CD4-positive, alpha-beta T cell treated with Interleukin-4 for 4 hours (primary cell): ENCODE measurements around the gene MAN1A1.
"Not testable (repeated sequence)": the region's sequence is repeated elsewhere in the genome, so short reads cannot be mapped to it uniquely, and the experiment has no call there.

Experiments used
- DNase-seq: peaks from one replicate; pipeline ENCODE4 v3.0.0-alpha.2; 2020

The MAN1A1 gene

DNA sequence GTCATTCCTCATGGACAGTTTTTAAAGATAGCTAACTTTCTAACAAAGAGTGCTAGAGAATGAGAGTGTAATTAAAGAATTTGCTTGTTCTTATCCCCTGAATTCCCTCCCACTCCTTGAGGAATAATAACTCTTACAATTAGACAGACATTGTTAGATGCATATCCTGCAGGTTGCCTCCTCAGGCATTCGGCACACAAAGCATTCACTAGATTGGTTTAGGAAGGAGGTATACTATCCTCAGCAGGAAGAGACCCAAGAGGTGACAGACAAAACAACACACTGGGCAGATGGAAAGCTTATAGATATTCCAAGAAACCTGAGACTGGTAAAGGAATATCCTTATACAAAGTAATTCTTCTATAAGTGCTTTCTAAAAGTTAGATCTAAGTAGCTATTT, 162.0 kb downstream of the MAN1A1 start:
- DNase-seq: no peak

GRCh38 chr6:119186490-119186889, 163.1 kb downstream of the MAN1A1 start:
- DNase-seq: no peak

- DNase-seq: no peak
Measured at GRCh38 chr6:119184008-119184648, 165.4 kb downstream of the MAN1A1 start.

DNA sequence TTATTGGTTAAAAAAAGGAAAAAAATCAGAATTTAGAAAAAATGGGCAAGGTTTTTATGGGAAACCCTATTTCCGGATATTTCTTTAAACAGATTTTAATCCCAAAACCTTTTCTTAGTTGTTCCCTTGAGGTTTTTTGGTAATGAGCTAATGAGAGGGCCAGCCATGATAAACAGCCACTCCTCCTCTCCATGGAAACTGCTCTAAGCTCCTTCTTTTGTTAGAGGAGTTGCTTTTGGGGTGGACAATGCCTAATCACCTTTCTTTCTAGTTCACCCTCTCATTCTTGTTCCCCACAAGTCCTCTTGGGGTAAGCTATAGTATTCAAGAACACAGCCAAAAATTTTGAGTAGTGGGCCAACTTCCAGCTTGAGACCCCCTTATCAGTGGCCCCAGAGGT, 166.1 kb downstream of the MAN1A1 start:
- DNase-seq: no peak

DNA sequence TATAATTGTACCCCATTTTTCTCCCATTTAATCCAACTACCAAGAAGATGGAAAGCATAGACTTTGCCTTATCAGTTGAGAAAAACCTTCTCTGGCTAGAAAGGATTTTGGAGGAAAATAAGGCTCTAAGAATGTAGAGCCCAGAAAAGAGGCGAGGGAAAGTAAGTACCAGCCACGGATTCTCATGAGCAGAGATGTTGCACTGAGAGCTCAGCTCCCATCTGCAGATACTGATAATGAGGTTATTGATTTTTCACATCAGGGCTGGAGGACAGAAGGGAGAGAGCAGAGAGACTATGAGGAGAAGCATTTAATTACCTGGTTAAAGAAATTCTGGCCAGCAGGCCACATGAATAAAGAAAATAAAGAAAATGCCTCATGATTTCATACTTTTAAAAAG, 166.7 kb downstream of the MAN1A1 start:
- DNase-seq: no peak

GRCh38 chr6:119182216-119182803, 167.3 kb downstream of the MAN1A1 start:
- no peak for DNase-seq

GRCh38 chr6:119181046-119181445, 168.5 kb downstream of the MAN1A1 start:
- DNase-seq: no peak

DNA sequence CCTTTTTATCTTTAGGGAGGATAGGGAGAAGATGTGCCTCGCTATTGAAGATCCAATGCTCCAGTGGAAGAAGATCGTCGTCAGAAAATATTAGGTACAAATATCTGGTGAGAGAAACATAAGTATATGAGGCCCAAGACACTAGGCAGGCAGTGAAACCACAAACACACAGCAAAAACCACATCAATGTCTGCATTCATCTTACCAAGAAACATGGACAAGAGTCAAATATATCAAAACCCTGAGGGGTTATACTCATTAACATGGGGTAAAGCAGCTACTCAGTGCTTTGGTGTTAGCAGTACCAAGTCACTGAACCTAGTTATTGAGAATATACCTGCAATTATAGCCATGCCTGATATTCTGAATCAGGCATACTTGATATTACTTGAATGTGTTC, 169.7 kb downstream of the MAN1A1 start:
- DNase-seq: peak; percentile 20

DNA sequence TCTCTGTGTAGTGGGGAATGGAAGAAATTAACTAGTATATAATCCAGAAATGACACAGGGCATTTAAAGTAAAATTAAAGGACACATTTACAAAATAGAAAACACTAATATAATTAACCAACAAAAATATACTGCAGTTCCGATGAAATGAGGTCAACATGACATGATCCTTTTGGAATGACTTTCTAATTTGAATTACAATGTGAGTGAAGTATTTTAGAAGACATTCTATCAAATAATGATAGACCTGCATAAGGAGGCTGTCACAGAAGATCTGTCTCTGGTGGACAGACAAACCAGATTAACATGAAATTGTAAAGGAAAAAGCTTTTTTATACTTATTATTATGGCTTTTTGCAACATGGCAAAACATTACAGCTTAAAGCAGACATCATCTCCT, 170.5 kb downstream of the MAN1A1 start:
- no peak for DNase-seq

GRCh38 chr6:119176445-119176844, 173.1 kb downstream of the MAN1A1 start:
- no peak for DNase-seq

GRCh38 chr6:119174879-119175817, 174.4 kb downstream of the MAN1A1 start:
- DNase-seq: no peak

DNA sequence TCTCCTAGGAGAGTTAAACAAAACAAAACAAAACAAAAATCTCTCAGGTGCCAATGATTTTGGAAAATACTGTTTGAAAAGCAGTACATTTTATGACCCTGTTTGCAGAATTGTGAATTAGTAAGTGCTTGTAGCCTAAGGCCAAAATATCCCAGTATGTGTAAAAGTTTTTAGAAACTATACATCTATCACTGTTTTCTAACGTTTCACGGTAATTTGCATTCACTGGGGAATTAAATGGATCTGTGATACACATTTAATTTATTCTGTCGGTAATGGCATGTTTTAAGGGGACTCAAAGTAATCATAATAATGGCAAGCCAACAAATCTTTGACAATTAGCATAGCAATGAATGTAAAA, 175.5 kb downstream of the MAN1A1 start:
- DNase-seq: no peak

DNA sequence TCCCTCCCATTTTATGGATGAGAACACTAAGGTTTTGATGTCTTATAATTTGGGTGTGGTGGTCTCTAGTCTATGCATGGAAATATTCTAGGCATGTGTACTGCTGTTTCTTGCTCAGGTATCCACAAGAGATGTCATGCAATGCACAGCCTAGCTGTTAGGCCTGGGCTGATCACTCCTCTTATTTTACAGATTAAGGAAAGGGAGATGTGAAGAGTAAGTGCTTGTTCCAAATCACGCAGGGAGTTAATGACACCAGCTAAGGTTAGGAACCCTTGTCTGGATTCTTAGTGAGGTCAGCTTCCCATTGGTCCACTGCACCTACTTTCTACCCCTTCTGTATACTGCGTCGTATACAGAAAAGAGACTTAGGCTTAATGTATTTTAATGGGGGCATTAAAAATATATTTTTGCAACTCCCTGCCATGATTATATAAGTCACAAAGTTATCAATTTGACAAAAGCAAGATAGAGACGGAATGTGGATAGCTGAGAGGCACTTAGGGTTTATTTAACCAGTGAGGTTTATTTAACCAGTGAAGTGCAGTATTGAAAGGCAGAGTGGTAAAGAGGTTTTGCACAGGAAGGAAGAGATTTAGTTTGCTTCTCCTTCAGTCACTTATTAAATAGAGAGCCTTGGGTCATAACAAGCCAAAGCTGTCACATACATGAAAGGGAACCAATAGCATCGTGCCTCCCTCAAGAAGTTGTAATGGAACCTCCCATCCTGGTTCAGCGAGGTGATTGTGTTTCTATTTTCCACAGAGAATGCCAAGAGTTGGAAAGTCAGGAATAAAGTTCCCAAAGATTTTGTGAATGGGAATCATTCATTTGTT, 176.1 kb downstream of the MAN1A1 start:
- no peak for DNase-seq

GRCh38 chr6:119172824-119173223, 176.7 kb downstream of the MAN1A1 start:
- DNase-seq: no peak

DNA sequence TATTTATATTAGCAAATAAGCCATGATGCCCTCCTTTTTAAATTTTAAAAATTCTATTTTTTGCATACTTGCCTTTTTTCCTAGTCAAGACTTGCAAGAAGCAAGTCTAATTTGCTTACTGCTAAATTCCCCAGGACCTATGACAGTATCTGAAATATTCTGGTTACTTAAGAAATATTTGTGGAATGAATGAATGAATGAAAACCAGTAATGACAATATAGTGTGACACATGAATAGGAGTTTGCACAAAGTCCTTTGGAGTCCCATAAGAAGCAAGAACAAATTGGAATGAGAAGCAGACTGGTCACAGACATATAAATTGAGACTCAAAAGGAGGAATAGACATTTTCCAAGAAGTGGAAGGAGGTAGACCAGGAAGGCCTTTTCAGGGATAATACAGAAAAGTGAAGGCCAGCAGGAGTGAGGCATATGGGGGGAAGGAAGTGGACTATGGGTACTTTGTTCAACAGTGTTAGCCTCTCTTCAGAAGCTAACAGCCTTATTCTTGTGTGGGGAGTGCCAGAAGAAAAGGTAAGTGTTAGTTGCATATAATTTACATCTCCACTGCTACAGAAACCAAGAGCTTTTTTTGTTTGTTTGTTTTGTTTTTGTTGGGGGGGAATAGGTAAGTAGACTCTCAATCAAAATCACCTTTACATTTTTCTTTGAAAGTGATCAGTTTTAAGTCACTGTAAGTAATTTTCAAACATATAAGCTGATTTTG, 177.5 kb downstream of the MAN1A1 start:
- no peak for DNase-seq

DNA sequence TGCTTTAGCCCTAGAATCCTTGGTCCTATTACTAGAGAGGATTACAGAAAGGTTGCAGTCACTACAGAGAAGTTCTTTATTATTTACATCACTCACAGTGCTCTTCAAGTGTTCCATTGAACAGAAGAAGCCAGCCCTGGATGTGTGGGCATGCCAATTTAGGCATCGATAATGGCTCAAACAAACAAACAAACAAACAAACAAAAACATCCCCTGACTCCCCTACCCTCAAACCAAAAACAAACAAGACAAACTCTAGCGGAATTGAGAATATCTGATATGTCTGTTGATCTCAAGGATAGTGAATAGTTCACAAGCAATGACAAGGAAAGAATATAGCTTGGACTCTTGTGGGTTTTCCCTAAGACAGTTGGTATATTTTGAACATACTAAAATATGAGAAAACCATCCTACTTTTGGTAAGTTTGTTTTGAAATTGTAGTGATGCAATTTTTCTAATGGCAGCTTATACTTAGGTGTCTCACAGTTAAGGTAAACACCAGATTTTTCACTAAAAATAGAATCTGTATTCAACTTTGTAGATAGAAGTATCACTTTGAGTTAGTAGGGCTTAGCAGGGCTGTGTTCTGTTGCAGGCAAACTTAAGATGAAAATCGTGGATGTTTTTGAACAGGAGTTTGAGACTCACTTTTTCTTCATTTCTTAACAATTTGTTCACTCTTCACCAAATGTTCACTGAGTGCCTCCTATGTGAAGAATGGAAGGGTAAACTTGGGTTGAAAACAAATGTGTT, 178.3 kb downstream of the MAN1A1 start:
- DNase-seq: no peak

GRCh38 chr6:119170447-119171087, 179.0 kb downstream of the MAN1A1 start:
- DNase-seq: no peak

DNA sequence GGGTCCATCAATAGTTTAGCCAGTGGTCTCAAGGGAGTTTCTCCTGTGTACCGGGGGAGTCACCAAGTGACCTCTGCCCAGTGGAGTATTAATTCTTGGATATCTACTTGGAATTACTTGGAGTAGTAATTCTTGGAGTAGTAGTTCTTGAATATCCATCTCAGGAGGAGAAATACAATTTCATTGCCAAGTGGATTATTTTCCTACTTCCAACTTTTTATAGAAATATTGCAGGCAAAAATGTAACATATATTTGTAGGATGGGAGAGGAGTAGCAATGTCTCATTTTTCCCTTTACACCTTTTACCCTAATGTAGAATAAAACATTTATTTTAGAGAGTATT, 179.5 kb downstream of the MAN1A1 start:
- no peak for DNase-seq

GRCh38 chr6:119169355-119169754, 180.2 kb downstream of the MAN1A1 start:
- not testable (repeated sequence) for DNase-seq

DNA sequence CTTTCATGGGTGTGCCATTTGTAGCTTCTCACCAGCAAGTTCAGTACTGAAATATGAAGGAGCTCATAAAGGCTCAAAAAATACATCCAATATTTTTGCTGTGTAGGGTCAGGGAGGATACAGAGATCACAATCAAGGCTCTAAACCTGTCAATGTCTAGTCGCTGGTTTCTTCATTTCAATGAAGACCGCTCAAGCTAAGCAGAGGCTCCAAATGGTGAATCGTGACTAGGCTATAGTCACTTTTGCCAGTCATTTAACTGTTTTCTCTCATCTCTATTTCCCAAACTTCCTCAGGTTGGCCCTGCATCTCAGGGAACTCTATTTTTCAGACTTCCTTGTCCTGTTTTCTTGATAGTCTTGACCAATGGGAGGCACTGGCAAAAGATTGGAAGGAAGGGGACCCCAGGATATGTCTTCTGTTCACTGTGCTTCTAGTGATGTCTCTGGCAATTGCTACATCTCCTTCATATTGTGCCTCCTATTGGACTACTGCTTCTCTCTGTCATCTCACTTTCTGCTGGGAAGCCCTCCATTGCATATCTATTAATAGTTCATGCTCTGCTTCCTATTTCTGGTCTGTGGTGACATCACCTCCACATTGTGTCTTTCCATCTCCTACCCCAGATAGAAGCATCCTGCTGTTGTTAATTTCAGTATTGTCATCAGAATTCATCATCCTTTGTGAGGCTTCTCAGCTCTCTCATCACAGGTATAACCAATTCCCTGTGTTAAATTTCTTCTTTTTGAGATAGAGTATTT, 183.4 kb downstream of the MAN1A1 start:
- no peak for DNase-seq
